OCI-LY3 (cell line): ENCODE data around the gene RPL13.

Experiments
- CTCF ChIP-seq: fragments of 200-600, 300-600 bp; sonication (generic); IDR thresholded peaks from 2 replicates; pipeline ENCODE4 v1.5.1; 2014; ENCODE audit warnings: antibody characterized with exemption, low read length, low read depth
- EZH2phosphoT487 ChIP-seq: fragments of 200-600 bp; shearing (Covaris generic); IDR thresholded peaks from 2 replicates; pipeline ENCODE4 v1.6.1; 2018; ENCODE audit warnings: antibody characterized with exemption, mixed run types, low read depth

- TF ChIP-seq CTCF (no peak), EZH2phosphoT487 (no peak)
These were observed 39.9 kb downstream of the RPL13 start for GRCh38 chr16:89600427-89600826.
